ENCODE measurements around the gene UBE2H.
"Not testable (repeated sequence)": the region's sequence is repeated elsewhere in the genome, so short reads cannot be mapped to it uniquely, and the experiment has no call there.

Gene UBE2H

GRCh38 chr7:129804890-129805719 is 147.7 kb downstream of the UBE2H start:
- DNase-seq: no peak

- DNase-seq: no peak
These were observed 148.5 kb downstream of the UBE2H start for GRCh38 chr7:129804111-129804889.

GRCh38 chr7:129803546-129804081 is 149.1 kb downstream of the UBE2H start:
- no peak for DNase-seq

- DNase-seq: no peak
These were observed 150.9 kb downstream of the UBE2H start for GRCh38 chr7:129801882-129802281.

GRCh38 chr7:129800901-129801300 is 151.9 kb downstream of the UBE2H start:
- no peak for DNase-seq

- DNase-seq: no peak
These were observed 153.3 kb downstream of the UBE2H start for GRCh38 chr7:129799350-129799955.

GRCh38 chr7:129798616-129799349 is 154.0 kb downstream of the UBE2H start:
- no peak for DNase-seq

GRCh38 chr7:129797214-129797789 is 155.5 kb downstream of the UBE2H start:
- no peak for DNase-seq

- no peak for DNase-seq
These were observed 156.5 kb downstream of the UBE2H start for GRCh38 chr7:129796186-129796775.

GRCh38 chr7:129794461-129794860 is 158.3 kb downstream of the UBE2H start:
- not testable (repeated sequence) for DNase-seq

GRCh38 chr7:129793506-129794310 is 159.1 kb downstream of the UBE2H start:
- DNase-seq: no peak

- DNase-seq: no peak
These were observed 160.0 kb downstream of the UBE2H start for GRCh38 chr7:129792721-129793120.

GRCh38 chr7:129790136-129790535 is 162.6 kb downstream of the UBE2H start:
- DNase-seq: no peak

GRCh38 chr7:129789652-129790051 is 163.1 kb downstream of the UBE2H start:
- DNase-seq: no peak

GRCh38 chr7:129789000-129789399 is 163.8 kb downstream of the UBE2H start:
- DNase-seq: no peak

GRCh38 chr7:129786825-129787563 is 165.8 kb downstream of the UBE2H start:
- no peak for DNase-seq

GRCh38 chr7:129785685-129786514 is 166.9 kb downstream of the UBE2H start:
- no peak for DNase-seq

- DNase-seq: no peak
These were observed 167.7 kb downstream of the UBE2H start for GRCh38 chr7:129784783-129785684.
